ENCODE results near the gene DHRSX.

DHRSX gene

GRCh38 chrX:2192584-2193272 lies 308.0 kb downstream of the DHRSX start (continued):
- TF ChIP-seq, protein P1, sequence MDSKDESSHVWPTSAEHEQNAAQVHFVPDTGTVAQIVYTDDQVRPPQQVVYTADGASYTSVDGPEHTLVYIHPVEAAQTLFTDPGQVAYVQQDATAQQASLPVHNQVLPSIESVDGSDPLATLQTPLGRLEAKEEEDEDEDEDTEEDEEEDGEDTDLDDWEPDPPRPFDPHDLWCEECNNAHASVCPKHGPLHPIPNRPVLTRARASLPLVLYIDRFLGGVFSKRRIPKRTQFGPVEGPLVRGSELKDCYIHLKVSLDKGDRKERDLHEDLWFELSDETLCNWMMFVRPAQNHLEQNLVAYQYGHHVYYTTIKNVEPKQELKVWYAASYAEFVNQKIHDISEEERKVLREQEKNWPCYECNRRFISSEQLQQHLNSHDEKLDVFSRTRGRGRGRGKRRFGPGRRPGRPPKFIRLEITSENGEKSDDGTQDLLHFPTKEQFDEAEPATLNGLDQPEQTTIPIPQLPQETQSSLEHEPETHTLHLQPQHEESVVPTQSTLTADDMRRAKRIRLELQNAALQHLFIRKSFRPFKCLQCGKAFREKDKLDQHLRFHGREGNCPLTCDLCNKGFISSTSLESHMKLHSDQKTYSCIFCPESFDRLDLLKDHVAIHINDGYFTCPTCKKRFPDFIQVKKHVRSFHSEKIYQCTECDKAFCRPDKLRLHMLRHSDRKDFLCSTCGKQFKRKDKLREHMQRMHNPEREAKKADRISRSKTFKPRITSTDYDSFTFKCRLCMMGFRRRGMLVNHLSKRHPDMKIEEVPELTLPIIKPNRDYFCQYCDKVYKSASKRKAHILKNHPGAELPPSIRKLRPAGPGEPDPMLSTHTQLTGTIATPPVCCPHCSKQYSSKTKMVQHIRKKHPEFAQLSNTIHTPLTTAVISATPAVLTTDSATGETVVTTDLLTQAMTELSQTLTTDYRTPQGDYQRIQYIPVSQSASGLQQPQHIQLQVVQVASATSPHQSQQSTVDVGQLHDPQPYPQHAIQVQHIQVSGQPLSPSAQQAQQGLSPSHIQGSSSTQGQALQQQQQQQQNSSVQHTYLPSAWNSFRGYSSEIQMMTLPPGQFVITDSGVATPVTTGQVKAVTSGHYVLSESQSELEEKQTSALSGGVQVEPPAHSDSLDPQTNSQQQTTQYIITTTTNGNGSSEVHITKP (tag by site-specific recombination; IDR thresholded peaks at IDR 0.05), result no peak
- no peak for TF ChIP-seq PRDM1 (tag by site-specific recombination; IDR thresholded peaks at IDR 0.05)
- TF ChIP-seq KLF9 (tag by site-specific recombination; IDR thresholded peaks at IDR 0.05; ENCODE audit: low read depth), result no peak
- no peak for TF ChIP-seq ZNF571 (tag by site-specific recombination; IDR thresholded peaks at IDR 0.05)
- no peak for TF ChIP-seq ZNF488 (tag by site-specific recombination; IDR thresholded peaks at IDR 0.05)
- no peak for TF ChIP-seq ZNF404 (tag by site-specific recombination; IDR thresholded peaks at IDR 0.05)
- TF ChIP-seq, protein P2, sequence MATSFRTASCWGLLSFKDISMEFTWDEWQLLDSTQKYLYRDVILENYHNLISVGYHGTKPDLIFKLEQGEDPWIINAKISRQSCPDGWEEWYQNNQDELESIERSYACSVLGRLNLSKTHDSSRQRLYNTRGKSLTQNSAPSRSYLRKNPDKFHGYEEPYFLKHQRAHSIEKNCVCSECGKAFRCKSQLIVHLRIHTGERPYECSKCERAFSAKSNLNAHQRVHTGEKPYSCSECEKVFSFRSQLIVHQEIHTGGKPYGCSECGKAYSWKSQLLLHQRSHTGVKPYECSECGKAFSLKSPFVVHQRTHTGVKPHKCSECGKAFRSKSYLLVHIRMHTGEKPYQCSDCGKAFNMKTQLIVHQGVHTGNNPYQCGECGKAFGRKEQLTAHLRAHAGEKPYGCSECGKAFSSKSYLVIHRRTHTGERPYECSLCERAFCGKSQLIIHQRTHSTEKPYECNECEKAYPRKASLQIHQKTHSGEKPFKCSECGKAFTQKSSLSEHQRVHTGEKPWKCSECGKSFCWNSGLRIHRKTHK (tag by site-specific recombination; IDR thresholded peaks at IDR 0.05), result no peak
- TF ChIP-seq ZNF747 (tag by site-specific recombination; IDR thresholded peaks at IDR 0.05), result no peak
- TF ChIP-seq ZNF324 (tag by site-specific recombination; IDR thresholded peaks at IDR 0.05), result no peak

GRCh38 chrX:2188840-2189239 lies 311.9 kb downstream of the DHRSX start:
- Histone ChIP-seq H3K4me3 (ENCODE audit: low read depth, low read length) (no peak overlapping the region), H3K9me3 (ENCODE audit: control insufficient read depth, insufficient read depth, low read depth, low read length) (no peaks in the 10 kb centered on the region)

More at GRCh38 chrX:2188840-2189239, 311.9 kb downstream of the DHRSX start:
- H3K27ac ChIP-seq (ENCODE audit: extremely low read depth, low read depth, low read length), result no peak overlapping the region
- no peak for TF ChIP-seq ZNF121 (tag by site-specific recombination; IDR thresholded peaks at IDR 0.05)
- no peak for TF ChIP-seq ZNF776 (tag by site-specific recombination; IDR thresholded peaks at IDR 0.05; ENCODE audit: borderline replicate concordance)
- TF ChIP-seq ZNF514 (tag by site-specific recombination; IDR thresholded peaks at IDR 0.05), result no peak
- TF ChIP-seq TRIM28 (IDR thresholded peaks at IDR 0.05; ENCODE audit: borderline replicate concordance, low read length), result no peak
- no peak for TF ChIP-seq ZBTB49 (tag by site-specific recombination; IDR thresholded peaks at IDR 0.05; ENCODE audit: low read depth)
- no peak for TF ChIP-seq ZNF37A (tag by site-specific recombination; IDR thresholded peaks at IDR 0.05)
- TF ChIP-seq ZFP3 (tag by site-specific recombination; IDR thresholded peaks at IDR 0.05; ENCODE audit: low read depth), result no peak
- no peak for TF ChIP-seq ZSCAN23 (tag by site-specific recombination; IDR thresholded peaks at IDR 0.05)
- TF ChIP-seq ZNF837 (tag by site-specific recombination; IDR thresholded peaks at IDR 0.05), result no peak
- TF ChIP-seq ZNF791 (tag by site-specific recombination; IDR thresholded peaks at IDR 0.05), result no peak
- TF ChIP-seq ZNF398 (tag by site-specific recombination; IDR thresholded peaks at IDR 0.05), result no peak
- CTCF ChIA-PET, result no interaction called here
- POLR2A ChIA-PET, result no interaction called here
- no peaks in the 10 kb centered on the region for H3K4me1 ChIP-seq (ENCODE audit: control insufficient read depth, insufficient read depth, low read length)
- no peaks in the 10 kb centered on the region for H3K36me3 ChIP-seq (ENCODE audit: control insufficient read depth in 2 of 2, insufficient read depth in 1 of 2, low read length in 2 of 2)

Measured in HEK293 (cell line).